ENCODE measurements around the gene ACTR1B. TPM values are rescaled to one million over a fixed set of nuclear protein-coding genes. Genes with fewer than 3 reads are reported as not detected.
"Not testable (repeated sequence)": the region's sequence is repeated elsewhere in the genome, so short reads cannot be mapped to it uniquely, and the experiment has no call there.

ACTR1B gene
- total RNA-seq: 26.7 TPM

GRCh38 chr2:97663962-97664635, at the start of gene ACTR1B:
Gene ACTR1B, minus strand, starts transcription at chr2:97664044. Its CDS starts 154 bp downstream, at chr2:97663890.
- peak; percentile 98 for DNase-seq

GRCh38 chr2:97712693-97713295, 49.0 kb upstream of the ACTR1B start:
- DNase-seq: no peak

- DNase-seq: not testable (repeated sequence)
Observed at GRCh38 chr2:97712175-97712574, 48.3 kb upstream of the ACTR1B start.

GRCh38 chr2:97711394-97711711, 47.5 kb upstream of the ACTR1B start:
- DNase-seq: no peak

GRCh38 chr2:97708608-97709007, 44.8 kb upstream of the ACTR1B start:
- DNase-seq: no peak

GRCh38 chr2:97708048-97708380, 44.2 kb upstream of the ACTR1B start:
- DNase-seq: no peak

- no peak for DNase-seq
Observed at GRCh38 chr2:97707362-97708047, 43.7 kb upstream of the ACTR1B start.

- no peak for DNase-seq
Observed at GRCh38 chr2:97706708-97707345, 43.0 kb upstream of the ACTR1B start.

- DNase-seq: no peak
Observed at GRCh38 chr2:97706112-97706511, 42.3 kb upstream of the ACTR1B start.

- no peak for DNase-seq
Observed at GRCh38 chr2:97704989-97705388, 41.1 kb upstream of the ACTR1B start.

GRCh38 chr2:97703741-97704140, 39.9 kb upstream of the ACTR1B start:
- DNase-seq: no peak

- no peak for DNase-seq
Observed at GRCh38 chr2:97702731-97703470, 39.1 kb upstream of the ACTR1B start.

- DNase-seq: no peak
Observed at GRCh38 chr2:97701851-97702465, 38.1 kb upstream of the ACTR1B start.

- DNase-seq: no peak
Observed at GRCh38 chr2:97701186-97701585, 37.3 kb upstream of the ACTR1B start.

- peak; percentile 34 for DNase-seq
Observed at GRCh38 chr2:97699765-97700444, 36.1 kb upstream of the ACTR1B start.

GRCh38 chr2:97698530-97698929, 34.7 kb upstream of the ACTR1B start:
- no peak for DNase-seq

- DNase-seq: peak; percentile 85
Observed at GRCh38 chr2:97697252-97698235, 33.7 kb upstream of the ACTR1B start.

GRCh38 chr2:97695744-97696143, 31.9 kb upstream of the ACTR1B start:
- no peak for DNase-seq

GRCh38 chr2:97693476-97693875, 29.6 kb upstream of the ACTR1B start:
- no peak for DNase-seq

- DNase-seq: no peak
Observed at GRCh38 chr2:97691166-97691565, 27.3 kb upstream of the ACTR1B start.
